OCI-LY1 (cell line): ENCODE measurements around the gene DRD2.

Experiments used
- H2AFZ ChIP-seq: fragments of 200-600 bp; sonication (generic), shearing (Covaris generic); 2 replicates; pipeline ENCODE4 v1.6.0; 2014; ENCODE audit warnings: antibody characterized with exemption, mild to moderate bottlenecking, low read length
- H3F3A ChIP-seq: fragments of 200-600 bp; sonication (generic), shearing (Covaris generic); 2 replicates; pipeline ENCODE4 v1.6.0; 2014; ENCODE audit warnings: mild to moderate bottlenecking, antibody characterized with exemption, low read length, moderate library complexity; ENCODE audit not compliant: insufficient read depth
- H3K27ac ChIP-seq: fragments of 200-600 bp; sonication (generic); 2 replicates; pipeline ENCODE4 v1.5.1; 2014; ENCODE audit warnings: low read length, mixed run types, mild to moderate bottlenecking, low read depth; ENCODE audit not compliant: poor library complexity, severe bottlenecking
- H3K27me3 ChIP-seq: fragments of 200-600 bp; sonication (generic); 2 replicates; pipeline ENCODE4 v1.6.0; 2014; ENCODE audit warnings: antibody characterized with exemption, mild to moderate bottlenecking, low read length, moderate library complexity; ENCODE audit not compliant: insufficient read depth
- H3K36me3 ChIP-seq: fragments of 200-600 bp; sonication (generic); 2 replicates; pipeline ENCODE4 v1.6.1; 2014; ENCODE audit warnings: mild to moderate bottlenecking, antibody characterized with exemption, low read length, moderate library complexity, mixed read lengths; ENCODE audit not compliant: insufficient read depth
- H3K4me1 ChIP-seq: fragments of 200-600 bp; sonication (generic); 2 replicates; pipeline ENCODE4 v1.5.1; 2014; ENCODE audit warnings: mild to moderate bottlenecking, low read length, moderate library complexity; ENCODE audit not compliant: insufficient read depth, severe bottlenecking
- H3K4me2 ChIP-seq: fragments of 200-600 bp; sonication (generic), shearing (Covaris generic); 2 replicates; pipeline ENCODE4 v1.6.1; 2014; ENCODE audit warnings: low read length
- H3K4me3 ChIP-seq: fragments of 200-600 bp; sonication (generic); 2 replicates; pipeline ENCODE4 v1.5.1; 2014; ENCODE audit warnings: low read length, low read depth, mild to moderate bottlenecking, mixed read lengths; ENCODE audit not compliant: poor library complexity, severe bottlenecking
- H3K79me2 ChIP-seq: fragments of 200-600 bp; shearing (Covaris generic); 2 replicates; pipeline ENCODE4 v1.6.1; 2016; ENCODE audit warnings: mixed run types, low read length, mixed read lengths; ENCODE audit not compliant: insufficient read depth
- H3K9ac ChIP-seq: fragments of 200-600 bp; sonication (generic), shearing (Covaris generic); 2 replicates; pipeline ENCODE4 v1.6.1; 2014; ENCODE audit warnings: mild to moderate bottlenecking, low read length, mixed read lengths
- H3K9me2 ChIP-seq: fragments of 200-600 bp; sonication (generic), shearing (Covaris generic); 2 replicates; pipeline ENCODE4 v1.6.1; 2014; ENCODE audit warnings: low read depth, mild to moderate bottlenecking, low read length, mixed read lengths
- H3K9me3 ChIP-seq: fragments of 200-600 bp; shearing (Covaris generic); 2 replicates; pipeline ENCODE4 v1.6.1; 2014; ENCODE audit warnings: low read length, mixed read lengths
- H4K20me1 ChIP-seq: fragments of 200-600 bp; sonication (generic), shearing (Covaris generic); 2 replicates; pipeline ENCODE4 v1.6.0; 2016; ENCODE audit warnings: mild to moderate bottlenecking, low read length; ENCODE audit not compliant: insufficient read depth
- CTCF ChIP-seq: fragments of 200-600 bp; sonication (generic), shearing (Covaris generic); IDR thresholded peaks from 2 replicates; pipeline ENCODE4 v1.5.1; 2017; ENCODE audit warnings: mild to moderate bottlenecking, antibody characterized with exemption, low read length, moderate library complexity, mixed read lengths
- EZH2 ChIP-seq: fragments of 200-600 bp; sonication (generic), shearing (Covaris generic); IDR thresholded peaks from 2 replicates; pipeline ENCODE4 v1.8.0; 2017; ENCODE audit warnings: borderline replicate concordance, mixed run types, mild to moderate bottlenecking, antibody characterized with exemption, low read length, moderate library complexity, mixed read lengths

Gene DRD2

GRCh38 chr11:113412675-113413074, 62.5 kb downstream of the DRD2 start:
- Histone ChIP-seq H3F3A (no peaks in the 10 kb centered on the region), H3K27me3 (no peaks in the 10 kb centered on the region), H3K36me3 (no peaks in the 10 kb centered on the region), H3K79me2 (no peaks in the 10 kb centered on the region), H3K4me3 (no peak overlapping the region), H3K4me2 (no peak overlapping the region), H3K9me2 (no peaks in the 10 kb centered on the region), H3K9me3 (no peaks in the 10 kb centered on the region), H3K27ac (no peak overlapping the region), H3K9ac (no peak overlapping the region), H2AFZ (no peak overlapping the region), H4K20me1 (no peaks in the 10 kb centered on the region), H3K4me1 (no peaks in the 10 kb centered on the region)
- TF ChIP-seq EZH2 (no peak), CTCF (no peak)

- Histone ChIP-seq H3K9ac (no peak overlapping the region), H4K20me1 (no peaks in the 10 kb centered on the region), H3K9me3 (no peaks in the 10 kb centered on the region), H3K79me2 (no peaks in the 10 kb centered on the region), H3K27me3 (no peaks in the 10 kb centered on the region), H3K27ac (no peak overlapping the region), H3K4me3 (no peak overlapping the region), H3K36me3 (no peaks in the 10 kb centered on the region), H2AFZ (no peak overlapping the region), H3K4me2 (no peak overlapping the region), H3F3A (no peaks in the 10 kb centered on the region), H3K4me1 (no peaks in the 10 kb centered on the region), H3K9me2 (no peaks in the 10 kb centered on the region)
- TF ChIP-seq CTCF (no peak), EZH2 (no peak)
These were observed 63.7 kb downstream of the DRD2 start for GRCh38 chr11:113411536-113411935.

GRCh38 chr11:113410414-113411135, 64.6 kb downstream of the DRD2 start:
- no peaks in the 10 kb centered on the region for H3K79me2 ChIP-seq
- H3K9me3 ChIP-seq: no peaks in the 10 kb centered on the region
- no peak overlapping the region for H2AFZ ChIP-seq
- no peaks in the 10 kb centered on the region for H3K4me1 ChIP-seq
- H3K4me2 ChIP-seq: no peak overlapping the region
- no peaks in the 10 kb centered on the region for H3K36me3 ChIP-seq
- TF ChIP-seq CTCF (no peak), EZH2 (no peak)
- H3K9ac ChIP-seq: no peak overlapping the region
- no peaks in the 10 kb centered on the region for H4K20me1 ChIP-seq
- H3K9me2 ChIP-seq: no peaks in the 10 kb centered on the region
- H3F3A ChIP-seq: no peaks in the 10 kb centered on the region
- H3K4me3 ChIP-seq: no peak overlapping the region
- H3K27ac ChIP-seq: no peak overlapping the region
- no peaks in the 10 kb centered on the region for H3K27me3 ChIP-seq
